Smooth muscle cell (in vitro differentiated cells): ENCODE measurements around the gene TIGD4. TPM values are rescaled to one million over a fixed set of nuclear protein-coding genes. Genes with fewer than 3 reads are reported as not detected.

ENCODE experiments used
- DNase-seq: peaks from one replicate; lab custom pipeline; 2025; ENCODE audit not compliant: unreplicated experiment; lab: John Stamatoyannopoulos, UW
- H2AFZ ChIP-seq: fragments of 200-600 bp; sonication (generic); 2 replicates; pipeline ENCODE4 v1.6.0; 2016; ENCODE audit warnings: antibody characterized with exemption, low read depth, mild to moderate bottlenecking
- H3F3A ChIP-seq: fragments of 200-600 bp; sonication (generic); 2 replicates; pipeline ENCODE4 v1.6.0; 2017; ENCODE audit warnings: antibody characterized with exemption, low read depth
- H3K27ac ChIP-seq: fragments of 200-600 bp; sonication (generic); 2 replicates; pipeline ENCODE4 v1.5.1; 2016; ENCODE audit warnings: low read depth, mild to moderate bottlenecking
- H3K27me3 ChIP-seq: fragments of 200-600 bp; sonication (generic); 2 replicates; pipeline ENCODE4 v1.6.1; 2016; ENCODE audit warnings: low read depth, mild to moderate bottlenecking
- H3K36me3 ChIP-seq: fragments of 200-600 bp; sonication (generic); 2 replicates; pipeline ENCODE4 v1.5.1; 2016; ENCODE audit warnings: low read depth
- H3K4me1 ChIP-seq: fragments of 200-600 bp; sonication (generic); 2 replicates; pipeline ENCODE4 v1.5.1; 2016; ENCODE audit warnings: low read depth
- H3K4me2 ChIP-seq: fragments of 200-600 bp; sonication (generic); 2 replicates; pipeline ENCODE4 v1.6.0; 2016; ENCODE audit warnings: mild to moderate bottlenecking
- H3K4me3 ChIP-seq: fragments of 200-600 bp; sonication (generic); 2 replicates; pipeline ENCODE4 v1.5.1; 2016; ENCODE audit warnings: mild to moderate bottlenecking
- H3K79me2 ChIP-seq: fragments of 200-600 bp; sonication (generic); 2 replicates; pipeline ENCODE4 v1.6.0; 2016; ENCODE audit warnings: low read depth, mild to moderate bottlenecking
- H3K9ac ChIP-seq: fragments of 200-600 bp; sonication (generic); 2 replicates; pipeline ENCODE4 v1.6.0; 2016; ENCODE audit warnings: low read depth
- H3K9me3 ChIP-seq: fragments of 200-600 bp; sonication (generic); replicated peaks from 2 replicates; pipeline ENCODE4 v1.5.1; 2016; ENCODE audit warnings: low read depth
- H4K20me1 ChIP-seq: fragments of 200-600 bp; sonication (generic); 2 replicates; pipeline ENCODE4 v1.6.0; 2016; ENCODE audit warnings: low read depth
- WGBS: methylation state at CpG from one replicate; pipeline ENCODE4 v1.1.7; 2016; ENCODE audit warnings: low lambda C conversion rate; 5-methylcytosine and 5-hydroxymethylcytosine counted together
- polyA plus RNA-seq: library from polyadenylated mRNA; unstranded; fragments of >200 nt; fragmentation: Nextera tagmentation; extraction: Ambion mirVana; gene quantifications from 2 replicates; pipeline ENCODE4 v1.2.1, GENCODE V29; 2016
- total RNA-seq: library from RNA; depleted of rRNA; stranded (reverse); fragments of >200 nt; gene quantifications from 2 replicates; pipeline ENCODE4 v1.2.3, GENCODE V29; 2014
- TF ChIP-seq, protein P1 (sequence below): fragments of 200-600 bp; sonication (generic); IDR thresholded peaks from 2 replicates; pipeline ENCODE4 v1.5.1; 2017; ENCODE audit warnings: borderline replicate concordance, mild to moderate bottlenecking, antibody characterized with exemption; ENCODE audit not compliant: insufficient read depth, poor library complexity, severe bottlenecking

TIGD4 gene
- total and polyA plus RNA-seq, 2 experiments from 2014 or later, result 0.42 to 0.67 TPM

DNA sequence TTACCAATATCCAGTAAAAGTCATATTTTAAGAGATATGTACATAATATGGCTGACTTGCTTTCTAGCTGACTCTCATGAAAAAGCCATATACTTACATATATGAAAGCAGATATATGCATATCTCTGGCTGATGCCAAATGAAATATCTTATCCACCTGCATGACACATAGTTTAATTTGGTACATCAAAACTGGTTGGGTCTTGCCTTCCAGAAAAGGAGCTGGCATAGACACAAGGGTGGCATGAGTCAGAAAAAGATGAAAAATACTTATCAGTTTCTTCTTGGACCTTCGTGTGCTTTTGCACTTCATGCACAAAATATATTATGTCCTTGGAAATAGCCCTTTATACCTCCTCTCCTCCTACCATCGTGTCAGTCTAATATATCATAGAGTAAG, 32.1 kb downstream of the TIGD4 start:
- Histone ChIP-seq H3K4me3 (no peak overlapping the region), H3K4me1 (no peaks in the 10 kb centered on the region), H3F3A (no peaks in the 10 kb centered on the region), H3K9me3 (no peaks in the 10 kb centered on the region), H4K20me1 (no peaks in the 10 kb centered on the region), H3K36me3 (no peaks in the 10 kb centered on the region), H3K4me2 (no peak overlapping the region), H3K27ac (no peak overlapping the region), H3K27me3 (no peaks in the 10 kb centered on the region), H3K9ac (no peak overlapping the region), H3K79me2 (no peaks in the 10 kb centered on the region), H2AFZ (no peak overlapping the region)
- no peak for DNase-seq
- TF ChIP-seq, protein P1, sequence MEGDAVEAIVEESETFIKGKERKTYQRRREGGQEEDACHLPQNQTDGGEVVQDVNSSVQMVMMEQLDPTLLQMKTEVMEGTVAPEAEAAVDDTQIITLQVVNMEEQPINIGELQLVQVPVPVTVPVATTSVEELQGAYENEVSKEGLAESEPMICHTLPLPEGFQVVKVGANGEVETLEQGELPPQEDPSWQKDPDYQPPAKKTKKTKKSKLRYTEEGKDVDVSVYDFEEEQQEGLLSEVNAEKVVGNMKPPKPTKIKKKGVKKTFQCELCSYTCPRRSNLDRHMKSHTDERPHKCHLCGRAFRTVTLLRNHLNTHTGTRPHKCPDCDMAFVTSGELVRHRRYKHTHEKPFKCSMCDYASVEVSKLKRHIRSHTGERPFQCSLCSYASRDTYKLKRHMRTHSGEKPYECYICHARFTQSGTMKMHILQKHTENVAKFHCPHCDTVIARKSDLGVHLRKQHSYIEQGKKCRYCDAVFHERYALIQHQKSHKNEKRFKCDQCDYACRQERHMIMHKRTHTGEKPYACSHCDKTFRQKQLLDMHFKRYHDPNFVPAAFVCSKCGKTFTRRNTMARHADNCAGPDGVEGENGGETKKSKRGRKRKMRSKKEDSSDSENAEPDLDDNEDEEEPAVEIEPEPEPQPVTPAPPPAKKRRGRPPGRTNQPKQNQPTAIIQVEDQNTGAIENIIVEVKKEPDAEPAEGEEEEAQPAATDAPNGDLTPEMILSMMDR, result no peak
- WGBS, result 86% methylated on average over 2 of the region's 2 CpGs

DNA sequence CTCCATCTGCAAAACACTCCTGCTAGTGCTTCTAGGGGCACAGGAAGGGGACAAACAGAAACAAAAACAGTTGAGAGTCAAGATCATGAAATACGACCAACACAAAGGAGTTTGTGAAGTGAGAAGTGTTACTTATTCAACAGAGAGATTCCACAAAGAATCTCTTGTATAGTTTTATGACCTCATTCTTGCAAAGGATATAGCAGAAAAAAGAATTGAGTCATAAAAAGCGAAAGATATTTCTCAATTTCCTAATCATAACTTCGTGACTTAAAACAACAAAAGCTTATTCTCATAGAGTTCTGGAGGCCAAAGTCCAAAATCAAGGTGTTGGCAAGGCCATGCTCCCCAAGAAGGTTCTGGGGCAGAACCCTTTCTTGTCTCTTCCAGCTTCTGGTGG, 40.7 kb downstream of the TIGD4 start:
- Histone ChIP-seq H4K20me1 (no peaks in the 10 kb centered on the region), H2AFZ (no peak overlapping the region), H3K4me3 (no peak overlapping the region), H3K79me2 (no peaks in the 10 kb centered on the region), H3K9me3 (no peaks in the 10 kb centered on the region), H3K9ac (no peak overlapping the region), H3K4me2 (no peak overlapping the region), H3F3A (no peaks in the 10 kb centered on the region), H3K36me3 (no peaks in the 10 kb centered on the region), H3K27ac (no peak overlapping the region), H3K4me1 (no peaks in the 10 kb centered on the region), H3K27me3 (no peaks in the 10 kb centered on the region)
- TF ChIP-seq, protein P1, result no peak
- no peak for DNase-seq
- WGBS, result 67% methylated on average over 3 of the region's 3 CpGs

DNA sequence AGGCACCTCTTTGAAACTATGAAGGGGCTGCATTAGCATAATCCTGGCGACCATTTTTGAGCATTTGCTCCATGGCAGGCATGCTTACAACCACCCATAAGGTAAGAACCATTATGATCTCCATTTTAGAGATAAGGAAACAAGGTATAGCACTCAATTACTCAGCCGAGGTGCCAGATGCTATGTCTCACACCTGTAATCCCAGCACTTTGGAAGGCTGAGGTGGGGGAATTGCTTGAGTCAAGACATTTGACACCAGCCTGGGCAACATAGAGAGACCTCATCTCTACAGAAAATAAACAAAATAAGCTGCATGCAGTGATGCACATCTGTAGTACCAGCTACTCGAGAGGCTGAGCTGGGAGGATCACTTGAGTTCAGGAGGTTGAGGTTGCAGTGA, 43.6 kb downstream of the TIGD4 start:
- Histone ChIP-seq H3K4me1 (no peaks in the 10 kb centered on the region), H3K9ac (no peak overlapping the region), H3K27ac (no peak overlapping the region), H3K36me3 (no peaks in the 10 kb centered on the region), H3K4me3 (no peak overlapping the region), H2AFZ (no peak overlapping the region), H3K9me3 (no peaks in the 10 kb centered on the region), H4K20me1 (no peaks in the 10 kb centered on the region), H3K27me3 (no peaks in the 10 kb centered on the region), H3F3A (no peaks in the 10 kb centered on the region), H3K4me2 (no peak overlapping the region), H3K79me2 (no peaks in the 10 kb centered on the region)
- DNase-seq, result no peak
- TF ChIP-seq, protein P1, result no peak
- WGBS, result 39% methylated on average over 3 of the region's 3 CpGs

DNA sequence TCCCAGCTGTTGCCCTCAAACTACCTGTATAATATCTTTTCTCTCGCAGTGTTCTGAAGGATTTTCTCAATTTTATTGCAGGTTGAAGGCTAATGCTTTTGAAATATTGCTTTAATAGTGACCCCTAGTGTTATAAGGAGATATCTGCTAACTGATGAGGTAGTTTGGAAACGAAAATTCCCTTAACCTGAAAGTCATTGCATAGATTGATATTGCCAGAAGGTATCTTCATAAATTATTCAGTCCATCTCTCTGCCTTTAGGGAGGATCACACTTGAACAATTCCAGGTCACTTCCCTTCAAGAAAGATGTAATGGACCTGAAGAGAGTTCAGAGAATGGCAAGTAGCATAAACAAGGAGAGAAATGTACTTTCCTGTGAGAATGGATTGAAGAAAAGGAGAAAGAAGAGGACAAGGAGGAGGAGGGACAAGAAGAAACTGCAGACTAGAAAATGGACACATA, 44.1 kb downstream of the TIGD4 start:
- no peaks in the 10 kb centered on the region for H3F3A ChIP-seq
- H3K79me2 ChIP-seq, result no peaks in the 10 kb centered on the region
- TF ChIP-seq, protein P1, result peak; percentile 57
- H2AFZ ChIP-seq, result no peak overlapping the region
- no peaks in the 10 kb centered on the region for H4K20me1 ChIP-seq
- H3K4me2 ChIP-seq, result no peak overlapping the region
- H3K27ac ChIP-seq, result no peak overlapping the region
- no peak overlapping the region for H3K4me3 ChIP-seq
- H3K27me3 ChIP-seq, result no peaks in the 10 kb centered on the region
- H3K36me3 ChIP-seq, result no peaks in the 10 kb centered on the region
- no peaks in the 10 kb centered on the region for H3K4me1 ChIP-seq
- H3K9ac ChIP-seq, result no peak overlapping the region
- H3K9me3 ChIP-seq, result no peaks in the 10 kb centered on the region
- WGBS, result 20% methylated on average over 2 of the region's 2 CpGs
- no peak for DNase-seq
